ENCODE results near the gene MBNL1. TPM values are rescaled to one million over a fixed set of nuclear protein-coding genes. Genes with fewer than 3 reads are reported as not detected.

MBNL1 gene
- total RNA-seq, 1 donor: 545 TPM

GRCh38 chr3:152316318-152316717 lies 47.6 kb downstream of the MBNL1 start:
- Histone ChIP-seq H3K4me3 (ENCODE audit: insufficient read depth, low read length) (no peak overlapping the region), H3K27ac (ENCODE audit: low read depth, low read length) (peak overlapping the region; percentile 87), H3K4me1 (ENCODE audit: insufficient read depth, low read length) (peaks cover 54% of the 10 kb centered on the region), H3K9me3 (ENCODE audit: low read depth, low read length) (no peaks in the 10 kb centered on the region), H4K20me1 (ENCODE audit: insufficient read depth, low read length) (peaks cover 39% of the 10 kb centered on the region), H2AFZ (ENCODE audit: low read length) (no peak overlapping the region), H3K27me3 (ENCODE audit: insufficient read depth, low read length) (no peaks in the 10 kb centered on the region), H3K4me2 (ENCODE audit: insufficient read depth, low read length) (no peak overlapping the region), H3K36me3 (ENCODE audit: insufficient read depth, low read length) (peaks cover 8% of the 10 kb centered on the region), H3K79me2 (ENCODE audit: insufficient read depth, low read length) (peaks cover 91% of the 10 kb centered on the region)
- TF ChIP-seq CTCF (IDR thresholded peaks at IDR 0.05; ENCODE audit: extremely low read depth, low read depth, low read length): no peak
- DNase-seq (ENCODE audit: insufficient read length, low spot score, missing footprints): no peak

GRCh38 chr3:152317184-152317583 lies 48.5 kb downstream of the MBNL1 start:
- H2AFZ ChIP-seq (ENCODE audit: low read length): no peak overlapping the region
- DNase-seq (ENCODE audit: insufficient read length, low spot score, missing footprints): no peak
- no peaks in the 10 kb centered on the region for H3K9me3 ChIP-seq (ENCODE audit: low read depth, low read length)
- peak overlapping the region; percentile 87 for H3K27ac ChIP-seq (ENCODE audit: low read depth, low read length)
- no peak for TF ChIP-seq CTCF (IDR thresholded peaks at IDR 0.05; ENCODE audit: extremely low read depth, low read depth, low read length)
- no peak overlapping the region for H3K4me2 ChIP-seq (ENCODE audit: insufficient read depth, low read length)
- H4K20me1 ChIP-seq (ENCODE audit: insufficient read depth, low read length): peaks cover 43% of the 10 kb centered on the region
- no peaks in the 10 kb centered on the region for H3K27me3 ChIP-seq (ENCODE audit: insufficient read depth, low read length)
- peaks cover 93% of the 10 kb centered on the region for H3K79me2 ChIP-seq (ENCODE audit: insufficient read depth, low read length)
- H3K36me3 ChIP-seq (ENCODE audit: insufficient read depth, low read length): peaks cover 8% of the 10 kb centered on the region
- peaks cover 61% of the 10 kb centered on the region for H3K4me1 ChIP-seq (ENCODE audit: insufficient read depth, low read length)
- no peak overlapping the region for H3K4me3 ChIP-seq (ENCODE audit: insufficient read depth, low read length)

GRCh38 chr3:152317956-152318355 lies 49.2 kb downstream of the MBNL1 start:
- Histone ChIP-seq H3K4me3 (ENCODE audit: insufficient read depth, low read length) (no peak overlapping the region), H3K79me2 (ENCODE audit: insufficient read depth, low read length) (peaks cover 93% of the 10 kb centered on the region), H3K4me1 (ENCODE audit: insufficient read depth, low read length) (peaks cover 68% of the 10 kb centered on the region), H3K27ac (ENCODE audit: low read depth, low read length) (peak overlapping the region; percentile 87), H3K27me3 (ENCODE audit: insufficient read depth, low read length) (no peaks in the 10 kb centered on the region), H2AFZ (ENCODE audit: low read length) (no peak overlapping the region), H3K9me3 (ENCODE audit: low read depth, low read length) (no peaks in the 10 kb centered on the region), H3K4me2 (ENCODE audit: insufficient read depth, low read length) (peak overlapping the region; percentile 18), H4K20me1 (ENCODE audit: insufficient read depth, low read length) (peaks cover 45% of the 10 kb centered on the region), H3K36me3 (ENCODE audit: insufficient read depth, low read length) (peaks cover 8% of the 10 kb centered on the region)
- no peak for TF ChIP-seq CTCF (IDR thresholded peaks at IDR 0.05; ENCODE audit: extremely low read depth, low read depth, low read length)
- DNase-seq (ENCODE audit: insufficient read length, low spot score, missing footprints): peak; percentile 87

- DNase-seq (ENCODE audit: insufficient read length, low spot score, missing footprints): no peak
- peaks cover 45% of the 10 kb centered on the region for H4K20me1 ChIP-seq (ENCODE audit: insufficient read depth, low read length)
- no peak overlapping the region for H2AFZ ChIP-seq (ENCODE audit: low read length)
- no peak for TF ChIP-seq CTCF (IDR thresholded peaks at IDR 0.05; ENCODE audit: extremely low read depth, low read depth, low read length)
- H3K4me2 ChIP-seq (ENCODE audit: insufficient read depth, low read length): peak overlapping the region; percentile 18
- peaks cover 93% of the 10 kb centered on the region for H3K79me2 ChIP-seq (ENCODE audit: insufficient read depth, low read length)
- H3K4me3 ChIP-seq (ENCODE audit: insufficient read depth, low read length): no peak overlapping the region
- peaks cover 8% of the 10 kb centered on the region for H3K36me3 ChIP-seq (ENCODE audit: insufficient read depth, low read length)
- no peaks in the 10 kb centered on the region for H3K27me3 ChIP-seq (ENCODE audit: insufficient read depth, low read length)
- peaks cover 71% of the 10 kb centered on the region for H3K4me1 ChIP-seq (ENCODE audit: insufficient read depth, low read length)
- no peaks in the 10 kb centered on the region for H3K9me3 ChIP-seq (ENCODE audit: low read depth, low read length)
- H3K27ac ChIP-seq (ENCODE audit: low read depth, low read length): peak overlapping the region; percentile 87
Measured at GRCh38 chr3:152318512-152318911, 49.8 kb downstream of the MBNL1 start.
